Transverse colon (tissue), 3 donors: ENCODE data around the gene TTC23L.

Experiments used
- POLR2A ChIP-seq: fragments of 450-650 bp; IDR thresholded peaks from one replicate; pipeline ENCODE4 v1.6.1; 2016; ENCODE audit warnings: antibody characterized with exemption, mild to moderate bottlenecking, moderate library complexity
- POLR2AphosphoS5 ChIP-seq, 3 donors: sonication (generic); formaldehyde crosslinking; IDR thresholded peaks; one replicate each; pipeline ENCODE4 v1.6.1; 2016; ENCODE audit warnings: antibody characterized with exemption in 3 of 3

DNA sequence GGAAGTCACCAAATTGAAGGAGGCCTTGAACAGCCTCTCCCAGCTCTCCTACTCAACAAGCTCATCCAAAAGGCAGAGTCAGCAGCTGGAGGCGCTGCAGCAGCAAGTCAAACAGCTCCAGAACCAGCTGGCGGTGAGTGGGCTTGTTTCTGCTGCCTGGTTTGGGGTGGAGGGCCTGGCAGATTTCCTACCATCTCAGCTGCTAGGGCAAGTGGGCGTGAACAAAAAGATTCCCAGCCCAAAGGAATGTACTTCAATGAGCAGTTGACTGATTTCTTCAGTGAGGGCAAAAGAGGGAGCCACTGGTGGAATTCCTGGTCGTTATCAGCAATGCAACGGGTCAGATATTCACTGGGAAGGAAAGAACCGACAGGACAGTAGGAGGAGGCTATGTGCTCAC lies 12.6 kb upstream of the TTC23L start:
- TF ChIP-seq POLR2AphosphoS5 (IDR thresholded peaks at IDR 0.05), result no peak
- no peak for TF ChIP-seq POLR2A
